H1 (cell line): ENCODE measurements around the gene RIC8A. TPM values are rescaled to one million over a fixed set of nuclear protein-coding genes. Genes with fewer than 3 reads are reported as not detected.

Experiments
- CTCF ChIA-PET: fragments of 300-600 bp; sonication (Branson Sonifier 250); formaldehyde crosslinking; loops from one replicate; lab custom pipeline; 2021; ENCODE audit not compliant: partially characterized antibody; lab: Charles Lee
- POLR2A ChIA-PET: fragments of 300-600 bp; sonication (Branson Sonifier 250); formaldehyde crosslinking; loops from one replicate; lab custom pipeline; 2021; ENCODE audit warnings: inconsistent platforms; ENCODE audit not compliant: partially characterized antibody; lab: Charles Lee
- DNase-seq, 2 experiments: peaks; one replicate each; pipeline versions ENCODE4 v3.0.0 to v3.0.0-alpha.2; 2010 to 2022; ENCODE audit warnings: low spot score in 2 of 2, low read depth in 1 of 2, mixed read lengths in 1 of 2
- FAIRE-seq: peaks from 2 replicates; lab custom pipeline; 2011; peaks lifted over from hg19 to GRCh38; lab: Jason Lieb, UNC
- H2AFZ ChIP-seq: 2 replicates; pipeline ENCODE4 v1.8.1; 2012; ENCODE audit warnings: low read length, inconsistent platforms
- H2AK5ac ChIP-seq: 2 replicates; pipeline ENCODE4 v1.6.1; 2013; ENCODE audit warnings: low read depth, low read length
- H2BK120ac ChIP-seq: replicated peaks from 2 replicates; pipeline ENCODE3; 2013; ENCODE audit warnings: low read depth, low read length, inconsistent platforms
- H2BK12ac ChIP-seq: 2 replicates; pipeline ENCODE4 v1.6.1; 2013; ENCODE audit warnings: low read depth, low read length
- H2BK15ac ChIP-seq: 2 replicates; pipeline ENCODE4 v1.6.1; 2013; ENCODE audit warnings: low read length
- H2BK20ac ChIP-seq: 2 replicates; pipeline ENCODE4 v1.6.1; 2013; ENCODE audit warnings: low read length
- H2BK5ac ChIP-seq: 2 replicates; pipeline ENCODE4 v1.6.1; 2013; ENCODE audit warnings: low read depth, low read length
- H3K14ac ChIP-seq: 2 replicates; pipeline ENCODE4 v1.6.1; 2013; ENCODE audit warnings: inconsistent platforms; ENCODE audit not compliant: insufficient read length
- H3K18ac ChIP-seq: 2 replicates; pipeline ENCODE4 v1.6.1; 2013; ENCODE audit warnings: low read length; ENCODE audit errors: extremely low read depth
- H3K23ac ChIP-seq: 2 replicates; pipeline ENCODE4 v1.6.1; 2013; ENCODE audit warnings: inconsistent platforms; ENCODE audit not compliant: insufficient read length
- H3K23me2 ChIP-seq: 2 replicates; pipeline ENCODE4 v1.6.1; 2013; ENCODE audit warnings: low read depth, low read length
- H3K27ac ChIP-seq: 2 replicates; pipeline ENCODE4 v1.6.1; 2011; ENCODE audit warnings: low read depth, low read length, inconsistent platforms
- H3K27me3 ChIP-seq, 4 experiments: replicated peaks in 1 of 4; 1 replicate in 1 of 4; 2 replicates in 3 of 4; pipeline versions ENCODE4 v1.6.1 to v1.8.1; 2011 to 2013; ENCODE audit warnings: low read length in 3 of 4, mild to moderate bottlenecking in 3 of 4, inconsistent platforms in 2 of 4, mixed read lengths in 2 of 4, moderate library complexity in 1 of 4; ENCODE audit not compliant: control insufficient read depth in 3 of 4, insufficient read depth in 3 of 4; ENCODE audit errors: extremely low read depth in 1 of 4
- H3K36me3 ChIP-seq, 4 experiments: 2 replicates each; pipeline versions ENCODE4 v1.6.1 to v1.8.1; 2011 to 2013; ENCODE audit warnings: mild to moderate bottlenecking in 4 of 4, low read length in 3 of 4, moderate library complexity in 2 of 4, control low read depth in 1 of 4, inconsistent platforms in 1 of 4; ENCODE audit not compliant: insufficient read depth in 4 of 4, control insufficient read depth in 2 of 4
- H3K4ac ChIP-seq: replicated peaks from 2 replicates; pipeline ENCODE3; 2013; ENCODE audit warnings: low read length, low read depth, mixed read lengths, inconsistent platforms; ENCODE audit not compliant: insufficient read length
- H3K4me1 ChIP-seq, 4 experiments: replicated peaks in 1 of 4; 1 replicate in 1 of 4; 2 replicates in 3 of 4; pipeline versions ENCODE4 v1.6.1 to v1.8.1; 2011 to 2013; ENCODE audit warnings: low read length in 3 of 4, inconsistent platforms in 2 of 4, mixed read lengths in 1 of 4; ENCODE audit not compliant: insufficient read depth in 4 of 4, control insufficient read depth in 3 of 4
- H3K4me2 ChIP-seq, 2 experiments: 2 replicates each; pipeline versions ENCODE4 v1.6.1 to v1.8.1; 2011 to 2013; ENCODE audit warnings: low read depth in 2 of 2, low read length in 2 of 2, control low read depth in 1 of 2, inconsistent platforms in 1 of 2, mild to moderate bottlenecking in 1 of 2; ENCODE audit not compliant: insufficient read depth in 1 of 2
- H3K4me3 ChIP-seq, 4 experiments: fragments of 200-600, 300-600 bp in 1 of 4; sonication (generic), shearing (Covaris generic), sonication (Bioruptor Twin) in 1 of 4; 2 replicates each; pipeline versions ENCODE4 v1.5.1 to v1.8.1; 2011 to 2016; ENCODE audit warnings: low read length in 4 of 4, low read depth in 3 of 4, control low read depth in 2 of 4, inconsistent platforms in 2 of 4, mild to moderate bottlenecking in 2 of 4, mixed read lengths in 1 of 4, moderate library complexity in 1 of 4; ENCODE audit not compliant: insufficient read depth in 2 of 4; ENCODE audit errors: extremely low read depth in 1 of 4
- H3K56ac ChIP-seq: replicated peaks from 2 replicates; pipeline ENCODE3; 2013; ENCODE audit warnings: low read depth, mild to moderate bottlenecking, mixed read lengths, low read length, inconsistent platforms; ENCODE audit not compliant: insufficient read length
- H3K79me1 ChIP-seq: 2 replicates; pipeline ENCODE4 v1.6.1; 2013; ENCODE audit warnings: low read depth, low read length, control low read depth
- H3K79me2 ChIP-seq, 2 experiments: 2 replicates each; pipeline versions ENCODE4 v1.6.1 to v1.8.1; 2012 to 2013; ENCODE audit warnings: low read length in 2 of 2, mild to moderate bottlenecking in 2 of 2, inconsistent platforms in 1 of 2; ENCODE audit not compliant: insufficient read depth in 2 of 2, control insufficient read depth in 1 of 2
- H3K9ac ChIP-seq, 4 experiments: replicated peaks in 1 of 4; 1 replicate in 1 of 4; 2 replicates in 3 of 4; pipeline versions ENCODE4 v1.6.1 to v1.8.1; 2011 to 2013; ENCODE audit warnings: low read depth in 3 of 4, low read length in 3 of 4, control low read depth in 2 of 4, mild to moderate bottlenecking in 2 of 4, moderate library complexity in 2 of 4, inconsistent platforms in 1 of 4; ENCODE audit errors: extremely low read depth in 1 of 4
- H3K9me3 ChIP-seq, 2 experiments: 2 replicates each; pipeline versions ENCODE4 v1.6.1 to v1.8.1; 2012 to 2013; ENCODE audit warnings: mild to moderate bottlenecking in 2 of 2, moderate library complexity in 2 of 2, control low read depth in 1 of 2, inconsistent platforms in 1 of 2, low read depth in 1 of 2, low read length in 1 of 2, mixed read lengths in 1 of 2; ENCODE audit not compliant: insufficient read depth in 2 of 2
- H4K20me1 ChIP-seq, 2 experiments: replicated peaks in 1 of 2; 2 replicates each; pipeline versions ENCODE3 to v1.8.1; 2011 to 2013; ENCODE audit warnings: inconsistent platforms in 2 of 2, low read length in 2 of 2, mild to moderate bottlenecking in 1 of 2; ENCODE audit not compliant: insufficient read depth in 2 of 2, control insufficient read depth in 1 of 2
- H4K5ac ChIP-seq: 2 replicates; pipeline ENCODE4 v1.6.1; 2013; ENCODE audit warnings: low read length, low read depth, mixed read lengths, inconsistent platforms; ENCODE audit not compliant: insufficient read length
- H4K8ac ChIP-seq: 2 replicates; pipeline ENCODE4 v1.8.0; 2013; ENCODE audit warnings: mild to moderate bottlenecking, moderate library complexity, low read length, inconsistent platforms; ENCODE audit not compliant: insufficient read depth; ENCODE audit errors: extremely low read depth
- H4K91ac ChIP-seq: replicated peaks from 2 replicates; pipeline ENCODE3; 2013; ENCODE audit warnings: low read length, mixed read lengths, inconsistent platforms; ENCODE audit not compliant: insufficient read length
- BCL11A ChIP-seq, 2 experiments: IDR thresholded peaks; one replicate each; pipeline ENCODE4 v1.6.1; 2011; ENCODE audit warnings: low read depth in 2 of 2, low read length in 2 of 2, mild to moderate bottlenecking in 2 of 2
- CEBPB ChIP-seq: IDR thresholded peaks from 2 replicates; pipeline ENCODE4 v1.6.1; 2012; ENCODE audit warnings: low read depth, low read length
- GABPA ChIP-seq: IDR thresholded peaks from 2 replicates; pipeline ENCODE4 v1.6.1; 2011; ENCODE audit warnings: mild to moderate bottlenecking, low read length, moderate library complexity, borderline replicate concordance; ENCODE audit not compliant: insufficient read depth
- GTF2F1 ChIP-seq: IDR thresholded peaks from 2 replicates; pipeline ENCODE4 v1.6.1; 2012; ENCODE audit warnings: low read depth, low read length, improper control_type of control experiment, borderline replicate concordance
- POU5F1 ChIP-seq: IDR thresholded peaks from 2 replicates; pipeline ENCODE4 v1.6.1; 2011; ENCODE audit warnings: low read depth, mild to moderate bottlenecking, low read length, moderate library complexity
- RAD21 ChIP-seq, 2 experiments: IDR thresholded peaks in 1 of 2; conservative IDR thresholded peaks in 1 of 2; 2 replicates each; pipeline ENCODE4 v1.6.1; 2011; ENCODE audit warnings: low read depth in 2 of 2, low read length in 2 of 2, improper control_type of control experiment in 1 of 2, inconsistent platforms in 1 of 2, mild to moderate bottlenecking in 1 of 2, moderate library complexity in 1 of 2
- RNF2 ChIP-seq: fragments of 200-900, 300-1000 bp; sonication (generic); IDR thresholded peaks from 2 replicates; pipeline ENCODE4 v1.7.1; 2016; ENCODE audit warnings: borderline replicate concordance, low read depth, mild to moderate bottlenecking, antibody characterized with exemption, low read length; ENCODE audit not compliant: poor library complexity, severe bottlenecking; ENCODE audit errors: missing control alignments
- RXRA ChIP-seq: IDR thresholded peaks from 2 replicates; pipeline ENCODE4 v1.6.1; 2011; ENCODE audit warnings: low read depth, mild to moderate bottlenecking, low read length, moderate library complexity; ENCODE audit not compliant: insufficient read depth
- SRF ChIP-seq: IDR thresholded peaks from 2 replicates; pipeline ENCODE4 v1.6.1; 2011; ENCODE audit warnings: mild to moderate bottlenecking, low read depth, low read length, moderate library complexity
- SUZ12 ChIP-seq: fragments of 200-600 bp; sonication (generic); IDR thresholded peaks from 2 replicates; pipeline ENCODE4 v1.6.1; 2012; ENCODE audit warnings: mild to moderate bottlenecking, inconsistent platforms, low read length, moderate library complexity, mixed read lengths
- TBP ChIP-seq: IDR thresholded peaks from 2 replicates; pipeline ENCODE4 v1.6.1; 2011; ENCODE audit warnings: low read depth, low read length, improper control_type of control experiment
- TCF12 ChIP-seq: IDR thresholded peaks from 2 replicates; pipeline ENCODE4 v1.6.1; 2011; ENCODE audit warnings: low read depth, mild to moderate bottlenecking, low read length
- ZNF274 ChIP-seq: IDR thresholded peaks from 2 replicates; pipeline ENCODE4 v1.7.0; 2012; ENCODE audit warnings: low read length, borderline replicate concordance; ENCODE audit errors: extremely low read depth
- WGBS, 2 experiments: shearing (Covaris generic) in 1 of 2; methylation state at CpG; one replicate each; pipeline versions ENCODE4 v1.1.6 to v1.1.7; 2013 to 2015; ENCODE audit warnings: low lambda C conversion rate in 2 of 2, mixed read lengths in 2 of 2, inconsistent platforms in 1 of 2, low coverage in 1 of 2, missing lambda C conversion rate in 1 of 2; ENCODE audit not compliant: insufficient replicate concordance in 2 of 2, insufficient coverage in 1 of 2, insufficient read length in 1 of 2; ENCODE audit errors: extremely low coverage in 1 of 2, missing lambda C conversion rate in 1 of 2; 5-methylcytosine and 5-hydroxymethylcytosine counted together
- polyA plus RNA-seq, 7 experiments: library from polyadenylated mRNA; depleted of rRNA in 3 of 7; stranded (reverse) in 5 of 7; unstranded in 2 of 7; fragments of >200 nt in 5 of 7; fragments of 200-250 nt in 2 of 7; gene quantifications; 1 replicate in 5 of 7; 2 replicates in 1 of 7; 4 replicates in 1 of 7; pipeline versions ENCODE4 v1.2.1 to v1.2.3, GENCODE V29; 2011 to 2013; ENCODE audit warnings: missing spikeins in 2 of 7, mixed read lengths in 2 of 7
- total RNA-seq: library from RNA; stranded (reverse); fragmentation: NEBNext Ultra II Directional; extraction: Animal tissue kit (Norgen Biotek cat#: 25700); gene quantifications from 2 replicates; pipeline ENCODE4 v1.2.1, GENCODE V29; 2021
- TF ChIP-seq, protein P1 (sequence below): IDR thresholded peaks from 2 replicates; pipeline ENCODE4 v1.6.1; 2011; ENCODE audit warnings: low read depth, mild to moderate bottlenecking, low read length; ENCODE audit not compliant: insufficient read depth

Gene RIC8A
- total and polyA plus RNA-seq, 2 of the 8 experiments (the other 6 are each of a cell fraction or from before 2014, with no cell fraction given): 67.0 to 105 TPM

DNA sequence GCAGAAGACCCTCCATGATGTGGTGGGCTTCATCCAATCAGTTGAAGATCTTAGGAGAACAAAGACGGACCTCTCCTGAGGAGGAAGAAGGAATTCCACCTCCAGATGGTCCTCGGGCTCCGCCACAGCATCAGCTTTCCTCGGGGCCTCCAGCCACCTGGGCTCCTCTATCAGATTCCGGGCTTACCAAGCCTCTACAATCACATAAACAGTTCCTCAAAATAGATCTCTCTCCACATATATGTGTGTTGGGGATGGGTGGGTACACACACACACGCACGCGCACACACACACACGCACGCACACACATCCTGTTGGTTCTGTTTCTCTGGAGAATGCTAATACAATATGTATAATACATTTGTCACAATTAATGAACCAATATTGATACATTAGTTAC lies 51.9 kb downstream of the RIC8A start:
- H3K27ac ChIP-seq: no peak overlapping the region
- H2BK5ac ChIP-seq: no peak overlapping the region
- ChIA-PET POLR2A (no interaction called here), CTCF (interaction anchor here (0.8 to 1.8 kb wide), 7 partner anchors 9 to 104 kb away, joined by 3 to 6 read pairs (median 4); no protein-coding TSS in a partner anchor)
- no peaks in the 10 kb centered on the region for H3K9me3 ChIP-seq
- H2AK5ac ChIP-seq: no peak overlapping the region
- H4K8ac ChIP-seq: no peak overlapping the region
- H3K79me2 ChIP-seq: no peaks in the 10 kb centered on the region
- H3K4me2 ChIP-seq: no peak overlapping the region
- no peak overlapping the region for H2AFZ ChIP-seq
- no peak overlapping the region for H3K9ac ChIP-seq
- FAIRE-seq (no peak), DNase-seq (no peak)
- H4K5ac ChIP-seq: no peak overlapping the region
- no peaks in the 10 kb centered on the region for H3K4me1 ChIP-seq
- no peak overlapping the region for H3K14ac ChIP-seq
- no peak overlapping the region for H3K4ac ChIP-seq
- no peaks in the 10 kb centered on the region for H4K20me1 ChIP-seq
- H2BK120ac ChIP-seq: no peak overlapping the region
- no peak overlapping the region for H2BK20ac ChIP-seq
- no peak overlapping the region for H3K23ac ChIP-seq
- no peaks in the 10 kb centered on the region for H3K36me3 ChIP-seq
- peaks cover 6% of the 10 kb centered on the region; the same call in 1 of the 2 replicates for H3K23me2 ChIP-seq
- H2BK15ac ChIP-seq: no peak overlapping the region
- no peak overlapping the region for H3K4me3 ChIP-seq
- H2BK12ac ChIP-seq: no peak overlapping the region
- no peak overlapping the region for H3K56ac ChIP-seq
- H4K91ac ChIP-seq: no peak overlapping the region
- WGBS, 2 experiments: 84% methylated on average over 10 of the region's 10 CpGs; no CpG with 5 or more reads in 1 of the 2 experiments
- TF ChIP-seq SRF (no peak), GTF2F1 (no peak), GABPA (no peak), RXRA (no peak), RAD21 (IDR thresholded peaks at IDR 0.05 in 1 of 2, conservative IDR thresholded peaks at IDR 0.05 in 1 of 2; ENCODE audit: low read depth in 2 of 2, low read length in 2 of 2) (no peak), POU5F1 (no peak), TBP (no peak), RNF2 (no peak), TCF12 (no peak), BCL11A (IDR thresholded peaks at IDR 0.05; ENCODE audit: low read depth in 2 of 2, low read length in 2 of 2) (no peak), CEBPB (no peak), ZNF274 (no peak), SUZ12 (no peak)
- TF ChIP-seq, protein P1, sequence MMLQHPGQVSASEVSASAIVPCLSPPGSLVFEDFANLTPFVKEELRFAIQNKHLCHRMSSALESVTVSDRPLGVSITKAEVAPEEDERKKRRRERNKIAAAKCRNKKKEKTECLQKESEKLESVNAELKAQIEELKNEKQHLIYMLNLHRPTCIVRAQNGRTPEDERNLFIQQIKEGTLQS: no peak
- no peaks in the 10 kb centered on the region for H3K79me1 ChIP-seq
- no peak overlapping the region for H3K18ac ChIP-seq
- H3K27me3 ChIP-seq: no peaks in the 10 kb centered on the region
